SK-N-SH treated with all-trans-retinoic acid at 6 μM for 48 hours (cell line): Measurements from ENCODE around the gene COG4.

Source experiments
- ESRRG ChIP-seq: fragments of 250-450 bp; sonication (Bioruptor Pico); IDR thresholded peaks from 2 replicates; pipeline ENCODE4 v1.6.1; 2021; ENCODE audit warnings: mild to moderate bottlenecking
- TOX ChIP-seq: fragments of 250-450 bp; sonication (Bioruptor Pico); IDR thresholded peaks from 2 replicates; pipeline ENCODE4 v1.8.0; 2021; ENCODE audit warnings: mild to moderate bottlenecking, moderate library complexity, borderline replicate concordance
- TF ChIP-seq, protein P1 (sequence below): fragments of 250-450 bp; sonication (Bioruptor Pico); IDR thresholded peaks from 2 replicates; pipeline ENCODE4 v1.5.1; 2020; ENCODE audit warnings: low read depth, mild to moderate bottlenecking, moderate library complexity

DNA sequence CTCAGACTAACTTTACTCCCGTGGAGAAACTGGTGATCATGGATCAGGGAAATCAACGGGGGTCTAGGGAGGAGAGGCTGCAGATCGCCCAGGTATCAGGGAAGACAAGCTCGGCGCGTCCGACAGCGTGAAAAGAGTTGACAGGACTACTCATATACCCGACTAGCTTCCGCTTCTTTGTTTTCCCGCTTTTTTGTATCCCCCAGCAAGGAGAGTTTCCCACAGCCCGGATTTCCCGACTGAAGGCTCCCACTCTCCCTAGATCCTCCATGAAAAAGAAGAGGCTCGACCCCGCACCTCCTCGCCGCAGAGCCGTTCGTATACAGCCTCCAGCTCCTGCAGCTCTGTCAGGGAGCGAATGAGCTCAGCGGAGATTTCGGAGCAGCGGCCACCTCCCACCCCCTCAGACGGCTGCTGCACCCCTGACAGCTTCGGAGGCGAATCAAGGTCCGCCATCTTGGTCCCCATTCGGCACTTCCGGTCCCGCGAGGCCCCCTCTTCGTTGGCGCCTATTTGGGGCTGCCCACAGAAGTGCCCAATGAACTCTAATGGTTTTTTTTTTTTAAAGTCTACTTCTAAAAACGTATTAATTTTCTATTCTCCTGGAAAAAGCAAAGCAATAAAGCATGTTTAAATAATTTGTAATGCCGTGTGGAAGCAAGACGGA lies at the start of gene COG4:
- TF ChIP-seq, protein P1, sequence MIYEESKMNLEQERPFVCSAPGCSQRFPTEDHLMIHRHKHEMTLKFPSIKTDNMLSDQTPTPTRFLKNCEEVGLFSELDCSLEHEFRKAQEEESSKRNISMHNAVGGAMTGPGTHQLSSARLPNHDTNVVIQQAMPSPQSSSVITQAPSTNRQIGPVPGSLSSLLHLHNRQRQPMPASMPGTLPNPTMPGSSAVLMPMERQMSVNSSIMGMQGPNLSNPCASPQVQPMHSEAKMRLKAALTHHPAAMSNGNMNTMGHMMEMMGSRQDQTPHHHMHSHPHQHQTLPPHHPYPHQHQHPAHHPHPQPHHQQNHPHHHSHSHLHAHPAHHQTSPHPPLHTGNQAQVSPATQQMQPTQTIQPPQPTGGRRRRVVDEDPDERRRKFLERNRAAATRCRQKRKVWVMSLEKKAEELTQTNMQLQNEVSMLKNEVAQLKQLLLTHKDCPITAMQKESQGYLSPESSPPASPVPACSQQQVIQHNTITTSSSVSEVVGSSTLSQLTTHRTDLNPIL (CRISPR knock-in tag): no peak
- TF ChIP-seq ESRRG (CRISPR knock-in tag): no peak
- no peak for TF ChIP-seq TOX (CRISPR knock-in tag)
